Middle frontal gyrus (tissue), 1 donor: Measurements from ENCODE around the gene ZBTB16.

Experiments
- DNase-seq: peaks from one replicate; pipeline ENCODE4 v3.0.0-alpha.2; 2015; ENCODE audit warnings: low spot score; ENCODE audit errors: extremely low spot score

Gene ZBTB16

DNA sequence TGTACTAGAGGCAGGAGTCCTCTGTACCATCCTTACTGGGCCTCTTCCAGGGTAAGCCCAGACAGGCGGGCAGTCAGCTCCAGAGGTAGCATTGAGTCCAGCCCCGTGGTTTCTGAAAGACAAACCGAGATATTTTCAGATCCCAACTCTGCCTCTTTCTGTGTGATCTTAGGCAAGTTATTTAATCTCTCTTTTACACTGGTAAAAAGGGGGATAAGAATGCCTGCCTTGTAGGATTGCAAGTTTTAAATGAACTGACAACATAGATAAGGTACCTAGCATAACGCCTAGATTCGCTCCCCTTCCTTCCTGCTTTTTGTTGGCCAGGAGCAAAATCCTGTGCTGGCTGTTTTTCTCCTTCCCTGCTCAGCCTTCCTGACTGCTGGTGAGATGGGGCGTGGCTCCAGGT, 180.2 kb downstream of the ZBTB16 start:
- no peak for DNase-seq

DNA sequence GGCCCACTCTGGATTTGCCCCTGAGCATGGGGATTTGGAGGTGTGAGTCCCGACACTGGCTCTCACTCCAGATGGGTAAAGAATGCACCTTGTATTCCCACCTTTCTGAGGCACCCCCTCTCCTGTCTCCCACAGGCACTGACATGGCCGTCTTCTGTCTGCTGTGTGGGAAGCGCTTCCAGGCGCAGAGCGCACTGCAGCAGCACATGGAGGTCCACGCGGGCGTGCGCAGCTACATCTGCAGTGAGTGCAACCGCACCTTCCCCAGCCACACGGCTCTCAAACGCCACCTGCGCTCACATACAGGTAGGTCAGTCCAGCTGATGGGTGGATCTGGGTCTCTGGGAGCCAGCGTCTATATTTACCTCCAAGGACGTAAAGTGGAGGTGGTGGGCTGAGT, 182.5 kb downstream of the ZBTB16 start:
- DNase-seq, result no peak

DNA sequence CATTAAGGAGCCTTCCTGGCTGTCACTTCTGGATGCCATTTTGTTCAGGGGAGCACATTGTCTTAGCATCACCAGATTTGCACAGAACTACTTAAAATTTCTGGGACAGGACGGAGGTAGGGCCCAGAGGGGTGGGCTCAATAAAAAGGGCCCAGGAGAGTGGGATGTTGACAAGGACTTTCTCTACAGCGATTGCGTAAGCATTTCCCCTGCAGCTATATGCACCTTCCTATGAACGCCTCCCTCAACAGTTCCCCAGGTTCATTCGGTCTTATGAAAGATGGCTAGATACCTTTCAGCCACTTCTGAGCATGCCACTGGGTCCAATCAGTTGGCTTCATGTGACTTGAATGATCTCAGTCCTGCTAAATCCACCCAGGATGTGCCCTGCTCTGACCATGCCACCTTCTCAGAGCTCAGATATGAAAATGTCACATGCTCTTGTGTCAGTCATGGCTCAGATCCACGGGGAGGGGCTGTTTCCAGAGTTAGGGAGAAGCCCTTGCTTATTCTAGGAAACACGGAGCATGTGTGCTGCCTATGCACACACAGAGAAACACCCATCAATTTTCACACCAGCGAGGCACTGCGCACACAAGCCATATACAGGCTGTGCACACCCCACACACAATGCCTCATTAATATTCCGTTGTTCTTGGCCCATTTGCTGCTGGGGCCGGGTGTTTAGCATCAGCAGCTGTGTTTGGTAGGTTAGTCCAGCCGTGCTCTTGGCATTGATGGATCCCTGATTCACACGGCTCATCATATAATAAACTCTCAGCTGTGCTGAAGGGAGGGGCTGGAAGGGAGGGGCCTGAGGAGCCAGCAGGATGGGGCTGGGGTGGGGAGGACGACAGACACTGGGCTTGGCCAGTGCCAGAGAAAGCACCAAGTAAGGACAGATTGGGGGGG, 184.2 kb downstream of the ZBTB16 start:
- DNase-seq, result no peak

GRCh38 chr11:114244726-114245394, 185.3 kb downstream of the ZBTB16 start:
- DNase-seq, result no peak

- DNase-seq, result no peak
Observed at GRCh38 chr11:114246321-114247069, 187.0 kb downstream of the ZBTB16 start.

GRCh38 chr11:114247070-114247789, 187.7 kb downstream of the ZBTB16 start:
- no peak for DNase-seq

GRCh38 chr11:114250180-114250579, 190.7 kb downstream of the ZBTB16 start:
- no peak for DNase-seq

DNA sequence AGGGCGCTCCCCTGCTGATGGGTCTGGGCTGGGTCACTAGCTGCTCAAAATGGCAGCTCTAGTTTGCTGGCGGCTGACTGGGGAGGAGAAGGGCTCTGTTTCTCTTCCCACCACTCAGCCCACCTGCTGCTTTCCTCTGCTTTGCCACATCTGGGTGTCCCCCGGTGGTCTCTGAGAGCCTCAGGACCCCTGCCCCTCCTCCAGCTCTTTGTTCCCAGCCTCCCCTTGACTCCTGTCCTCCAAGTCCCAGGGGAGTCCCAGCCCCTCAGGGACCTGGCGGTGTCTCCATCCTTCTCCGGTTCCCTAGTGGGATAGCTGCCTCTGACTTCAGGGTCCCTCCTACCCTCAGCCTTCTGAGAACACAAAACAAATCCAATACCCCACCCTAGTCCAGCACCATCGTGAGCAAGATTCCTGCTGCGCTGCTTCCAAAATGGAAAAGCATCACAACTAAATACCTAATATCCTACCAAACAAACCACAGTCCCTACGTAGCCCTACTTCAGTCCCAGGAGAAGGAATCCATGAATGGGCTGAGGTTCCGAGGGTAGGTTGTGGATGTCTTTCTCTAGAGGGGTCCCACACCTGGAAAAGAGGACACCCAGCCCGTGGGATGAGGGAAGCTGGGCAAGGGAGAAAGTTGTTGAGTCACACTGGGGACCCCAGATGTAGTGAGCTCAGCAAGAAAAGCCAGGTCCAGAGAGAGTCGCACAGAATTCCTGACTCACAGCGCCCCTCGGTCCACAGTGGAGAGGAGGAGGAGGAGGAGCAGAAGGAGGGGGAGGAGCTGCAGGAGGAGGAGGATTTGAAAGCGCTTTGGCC, 191.7 kb downstream of the ZBTB16 start:
- DNase-seq, result no peak

GRCh38 chr11:114251815-114252337, 192.4 kb downstream of the ZBTB16 start:
- no peak for DNase-seq

DNA sequence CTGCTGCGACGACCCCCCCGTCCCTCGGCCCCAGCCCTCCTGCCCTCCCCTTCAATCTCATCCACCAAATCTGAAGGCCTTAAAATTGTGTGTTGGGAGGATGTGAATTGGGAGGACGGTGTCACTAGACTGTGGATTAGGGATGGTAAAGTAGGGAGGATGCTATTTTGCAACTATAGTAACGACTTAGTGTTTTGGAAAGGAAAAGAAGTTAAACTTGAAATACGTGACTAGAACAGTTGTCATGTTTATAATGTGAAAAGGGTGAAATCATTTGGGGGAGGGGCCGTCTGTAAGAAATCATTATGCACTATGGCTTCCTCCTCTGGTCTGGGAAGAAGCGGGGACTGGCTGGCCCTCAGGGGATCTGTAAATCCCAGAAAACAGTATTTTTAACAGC, 193.3 kb downstream of the ZBTB16 start:
- DNase-seq, result no peak

GRCh38 chr11:114253771-114254170, 194.3 kb downstream of the ZBTB16 start:
- DNase-seq, result no peak

GRCh38 chr11:114254571-114255146, 195.1 kb downstream of the ZBTB16 start:
- DNase-seq, result no peak

- no peak for DNase-seq
Observed at GRCh38 chr11:114255289-114255688, 195.8 kb downstream of the ZBTB16 start.

DNA sequence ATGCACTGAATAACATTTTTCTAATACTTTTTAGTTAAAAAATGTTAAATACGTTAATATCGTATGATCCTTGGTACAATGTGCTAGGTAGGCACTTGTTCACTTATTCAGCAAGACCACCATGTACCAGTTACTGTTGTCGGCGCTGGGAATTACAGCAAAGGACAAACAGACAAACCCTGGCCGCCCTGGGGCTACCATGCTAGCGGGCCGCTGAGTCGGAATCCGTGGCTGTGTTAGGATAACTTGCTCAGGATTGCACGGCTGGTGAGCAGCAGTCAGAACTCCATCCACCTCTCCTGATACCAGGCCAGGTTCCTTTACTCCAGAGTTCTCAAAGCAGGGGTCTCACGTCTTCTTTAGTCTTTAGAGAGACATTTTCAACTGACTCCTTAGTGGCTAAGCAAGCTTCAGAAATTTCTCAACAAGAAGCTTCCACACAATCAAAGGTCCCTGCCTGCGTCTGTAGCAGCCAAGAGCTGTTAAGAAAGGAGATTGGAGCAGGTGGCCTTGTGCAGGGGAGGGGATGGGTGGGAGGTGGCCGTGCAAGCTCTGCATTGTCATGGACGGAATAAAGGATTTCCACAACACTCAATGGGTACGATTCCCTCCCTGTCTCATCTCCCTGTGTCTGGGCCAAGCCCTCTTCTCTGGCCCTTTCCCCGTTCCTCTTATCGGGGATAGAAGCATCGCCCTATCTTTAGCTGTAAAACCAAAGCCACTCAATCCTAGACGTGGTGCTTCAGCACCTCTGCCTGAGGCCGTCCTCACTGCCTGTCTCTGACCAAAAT, 196.9 kb downstream of the ZBTB16 start:
- DNase-seq, result no peak

DNA sequence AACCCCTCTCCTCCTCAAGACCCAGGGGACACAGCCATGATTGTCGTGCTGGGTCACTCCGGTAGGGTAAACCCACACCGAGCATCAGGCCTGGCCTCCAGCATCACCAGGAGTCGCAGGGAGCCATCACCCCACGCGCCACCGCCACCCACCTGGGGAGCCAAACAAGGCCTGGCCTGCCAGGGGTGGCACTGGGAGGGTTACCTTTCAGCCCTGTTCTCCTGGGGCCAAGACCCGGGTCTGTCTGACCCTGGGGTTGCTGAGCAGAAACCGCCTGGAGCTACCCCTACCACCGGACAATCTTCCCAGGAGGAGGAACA, 197.4 kb downstream of the ZBTB16 start:
- DNase-seq, result no peak

DNA sequence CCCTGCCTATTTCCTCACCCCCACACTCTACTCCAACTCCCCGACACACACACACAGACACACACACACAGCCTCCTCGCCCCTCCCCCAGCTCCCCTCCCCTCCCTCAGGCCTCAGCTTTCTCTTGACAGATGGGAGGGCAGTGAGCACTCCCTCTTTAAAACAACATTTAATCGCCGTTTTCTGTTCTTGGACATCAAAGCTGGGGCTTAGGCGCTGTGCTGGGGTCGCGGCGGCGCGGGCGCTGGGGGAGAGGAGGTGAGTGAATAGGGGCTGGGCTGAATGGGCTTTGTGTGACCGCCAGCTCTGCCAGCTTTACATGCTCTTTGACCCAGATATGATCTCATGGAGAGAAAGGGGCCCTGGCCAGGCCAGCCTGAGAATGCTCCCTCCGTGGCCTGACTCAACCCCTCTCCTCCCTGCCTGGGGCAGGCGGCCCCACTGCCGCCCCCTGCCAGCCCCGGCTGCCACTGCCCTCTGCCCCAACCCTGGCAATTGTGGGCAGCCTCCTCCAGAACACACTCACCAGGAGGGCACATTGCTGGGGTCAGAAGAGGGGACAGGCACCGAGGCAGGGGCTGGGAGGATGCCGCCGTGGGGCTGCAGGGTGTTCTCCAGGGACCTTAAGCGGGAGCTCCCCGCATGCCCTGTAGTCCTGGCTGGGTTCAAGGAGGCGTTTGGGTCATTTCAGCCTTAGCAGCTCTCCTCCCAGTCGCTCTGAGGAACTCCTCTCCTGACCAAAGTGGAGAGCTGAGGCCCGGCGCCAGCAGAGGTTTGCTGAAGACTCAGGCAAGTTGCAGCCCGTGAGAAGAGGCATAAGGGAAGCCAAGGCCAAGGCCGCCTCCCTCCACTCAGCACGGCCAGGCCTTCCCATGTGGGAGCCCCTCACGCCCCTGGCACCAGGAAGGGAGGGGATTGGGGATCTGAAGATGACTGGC, 198.4 kb downstream of the ZBTB16 start:
- no peak for DNase-seq

- DNase-seq, result no peak
Observed at GRCh38 chr11:114258696-114259095, 199.2 kb downstream of the ZBTB16 start.

DNA sequence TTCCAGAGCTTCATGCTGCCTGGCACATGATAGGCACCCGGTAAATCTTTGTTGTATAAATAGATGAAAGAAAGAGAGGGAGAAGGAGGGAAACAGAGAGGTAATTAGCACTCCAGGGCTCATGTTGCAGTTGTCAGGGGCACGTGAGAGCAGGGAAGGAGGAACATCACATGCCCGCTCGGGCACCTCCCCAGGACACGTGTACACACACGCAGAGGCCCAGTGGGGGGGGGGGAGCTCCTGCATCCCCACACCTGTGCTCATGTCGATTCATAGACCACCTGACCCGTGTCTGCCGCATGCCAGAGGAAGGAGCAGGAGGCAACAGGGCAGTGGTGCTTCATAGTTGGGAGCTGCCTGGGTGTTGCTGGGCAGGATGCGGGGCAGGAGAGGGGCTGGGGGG, 199.6 kb downstream of the ZBTB16 start:
- no peak for DNase-seq
